GM21576 (cell line): ENCODE data around the gene PRDM11.
"Not testable (repeated sequence)": the region's sequence is repeated elsewhere in the genome, so short reads cannot be mapped to it uniquely, and the experiment has no call there.

Experiments used
- ATAC-seq: cut with Tn5 transposase; IDR thresholded peaks from one replicate; pipeline ENCODE4 v1.9.1; 2021; ENCODE audit warnings: mild to moderate bottlenecking, moderate library complexity; ENCODE audit not compliant: unreplicated experiment

Gene PRDM11

GRCh38 chr11:45229401-45230020, 83.1 kb downstream of the PRDM11 start:
- ATAC-seq, result no peak

- no peak for ATAC-seq
Observed at GRCh38 chr11:45232341-45233080, 86.1 kb downstream of the PRDM11 start.

GRCh38 chr11:45233121-45233803, 86.8 kb downstream of the PRDM11 start:
- peak; percentile 58 for ATAC-seq

GRCh38 chr11:45233804-45234170, 87.3 kb downstream of the PRDM11 start:
- ATAC-seq, result no peak

GRCh38 chr11:45234306-45235006, 88.0 kb downstream of the PRDM11 start:
- no peak for ATAC-seq

GRCh38 chr11:45237711-45238315, 91.4 kb downstream of the PRDM11 start:
- no peak for ATAC-seq

GRCh38 chr11:45238724-45239123, 92.3 kb downstream of the PRDM11 start:
- no peak for ATAC-seq

GRCh38 chr11:45239733-45240132, 93.3 kb downstream of the PRDM11 start:
- ATAC-seq, result no peak

- no peak for ATAC-seq
Observed at GRCh38 chr11:45243967-45244366, 97.5 kb downstream of the PRDM11 start.

GRCh38 chr11:45245218-45246045, 99.0 kb downstream of the PRDM11 start:
- ATAC-seq, result no peak

GRCh38 chr11:45246241-45246640, 99.8 kb downstream of the PRDM11 start:
- ATAC-seq, result no peak

GRCh38 chr11:45247433-45247832, 101.0 kb downstream of the PRDM11 start:
- ATAC-seq, result no peak

- ATAC-seq, result no peak
Observed at GRCh38 chr11:45248501-45249011, 102.1 kb downstream of the PRDM11 start.

GRCh38 chr11:45249372-45249771, 102.9 kb downstream of the PRDM11 start:
- not testable (repeated sequence) for ATAC-seq

- ATAC-seq, result no peak
Observed at GRCh38 chr11:45250035-45250718, 103.7 kb downstream of the PRDM11 start.

- peak; percentile 69 for ATAC-seq
Observed at GRCh38 chr11:45252134-45252856, 105.9 kb downstream of the PRDM11 start.

- ATAC-seq, result no peak
Observed at GRCh38 chr11:45252877-45253276, 106.4 kb downstream of the PRDM11 start.

- no peak for ATAC-seq
Observed at GRCh38 chr11:45253640-45254039, 107.2 kb downstream of the PRDM11 start.

- ATAC-seq, result no peak
Observed at GRCh38 chr11:45254070-45254469, 107.6 kb downstream of the PRDM11 start.
